Endometrial microvascular endothelial cells (primary cell): ENCODE measurements around the gene WDR5. TPM values are rescaled to one million over a fixed set of nuclear protein-coding genes. Genes with fewer than 3 reads are reported as not detected.

Source experiments
- in situ Hi-C: cut with HindIII; loops from 2 replicates; pipeline ENCODE4 v1.10.0; 2017; ENCODE audit warnings: low sequenced_read_pairs, low pct_unique_long_range_greater_than_20kb; ENCODE audit errors: inconsistent ontology term
- total RNA-seq: library from RNA; depleted of rRNA; stranded (reverse); fragments of >200 nt; gene quantifications from one replicate; pipeline ENCODE4 v1.2.3, GENCODE V29; 2015; ENCODE audit errors: inconsistent ontology term

WDR5 gene
- total RNA-seq, 1 donor from 2014 or later = 34.6 TPM

DNA sequence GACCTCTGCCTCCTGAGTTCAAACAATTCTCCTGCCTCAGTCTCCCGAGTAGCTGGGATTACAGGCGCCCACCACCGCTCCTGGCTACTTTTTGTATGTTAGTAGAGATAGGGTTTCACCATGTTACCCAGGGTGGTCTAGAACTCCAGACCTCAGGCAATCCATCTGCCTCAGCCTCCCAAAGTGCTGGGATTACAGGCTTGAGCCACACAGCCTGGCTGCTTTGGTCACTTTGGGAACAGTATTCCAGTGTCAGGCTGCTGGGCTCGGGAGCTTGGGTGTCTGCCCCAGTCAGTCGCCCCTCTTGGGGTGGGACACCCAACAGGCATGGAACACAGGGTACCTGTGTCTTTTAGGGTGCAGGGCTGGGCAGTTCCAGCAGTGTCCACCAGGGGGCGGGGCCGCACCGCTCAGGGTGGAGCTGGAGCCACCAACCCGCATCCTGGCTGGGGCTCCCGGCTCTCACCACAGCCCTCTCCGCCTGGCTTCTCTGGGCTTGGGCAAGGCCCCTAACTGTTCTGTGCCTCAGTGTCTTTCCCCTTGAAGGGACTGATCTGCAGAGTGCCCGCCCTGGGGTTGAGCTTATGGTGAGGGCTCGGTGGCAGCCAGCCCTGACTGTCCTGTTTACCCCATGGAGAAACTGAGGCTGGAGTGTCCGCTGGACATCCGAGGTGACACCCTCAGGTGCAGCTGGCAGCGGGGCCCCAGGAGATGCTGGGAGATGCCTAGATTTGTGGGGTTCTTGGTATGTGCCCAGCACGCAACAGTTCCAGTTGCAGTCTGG lies 34.8 kb downstream of the WDR5 start:
- in situ Hi-C loops = no loop called here

DNA sequence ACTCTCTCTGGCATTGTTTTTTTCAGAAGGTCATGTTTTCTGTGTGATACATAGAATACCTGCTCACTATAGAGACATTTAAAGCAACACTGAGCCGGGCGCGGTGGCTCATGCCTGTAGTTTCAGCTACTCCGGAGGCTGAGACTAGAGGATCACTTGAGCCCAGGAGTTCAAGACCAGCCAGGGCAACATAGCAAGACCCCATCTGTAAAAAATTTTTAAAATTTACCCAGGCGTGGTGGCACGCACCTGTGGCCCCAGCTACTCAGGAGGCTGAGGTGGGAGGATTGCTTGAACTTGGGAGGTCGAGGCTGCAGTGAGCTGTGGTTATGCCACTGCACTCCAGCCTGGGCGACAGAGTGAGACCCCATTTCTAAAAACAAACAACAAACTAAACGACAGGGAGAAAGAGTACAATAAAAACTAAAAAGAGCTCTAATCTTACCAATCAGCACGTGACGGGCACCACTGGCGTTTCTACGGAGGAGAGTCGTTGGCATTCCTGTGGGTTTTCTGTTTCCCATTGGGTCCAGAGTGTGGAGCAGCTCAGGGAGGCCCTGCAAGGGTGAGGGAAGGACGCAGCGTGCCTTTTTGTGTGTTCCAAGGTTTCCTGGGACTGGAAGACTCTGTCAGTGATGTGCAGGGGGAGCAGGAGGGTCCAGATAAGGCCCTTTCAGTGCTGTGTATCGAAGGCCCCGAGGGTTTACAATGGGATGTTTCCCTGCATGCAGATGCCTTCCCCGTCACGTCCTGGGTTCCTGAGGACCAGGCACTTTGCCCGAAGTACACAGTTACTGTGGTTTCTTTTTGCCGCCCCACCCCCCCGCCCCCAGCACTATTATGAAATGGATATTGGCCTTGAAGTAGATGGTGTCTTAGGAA lies 35.7 kb downstream of the WDR5 start:
- in situ Hi-C loops = no loop called here

DNA sequence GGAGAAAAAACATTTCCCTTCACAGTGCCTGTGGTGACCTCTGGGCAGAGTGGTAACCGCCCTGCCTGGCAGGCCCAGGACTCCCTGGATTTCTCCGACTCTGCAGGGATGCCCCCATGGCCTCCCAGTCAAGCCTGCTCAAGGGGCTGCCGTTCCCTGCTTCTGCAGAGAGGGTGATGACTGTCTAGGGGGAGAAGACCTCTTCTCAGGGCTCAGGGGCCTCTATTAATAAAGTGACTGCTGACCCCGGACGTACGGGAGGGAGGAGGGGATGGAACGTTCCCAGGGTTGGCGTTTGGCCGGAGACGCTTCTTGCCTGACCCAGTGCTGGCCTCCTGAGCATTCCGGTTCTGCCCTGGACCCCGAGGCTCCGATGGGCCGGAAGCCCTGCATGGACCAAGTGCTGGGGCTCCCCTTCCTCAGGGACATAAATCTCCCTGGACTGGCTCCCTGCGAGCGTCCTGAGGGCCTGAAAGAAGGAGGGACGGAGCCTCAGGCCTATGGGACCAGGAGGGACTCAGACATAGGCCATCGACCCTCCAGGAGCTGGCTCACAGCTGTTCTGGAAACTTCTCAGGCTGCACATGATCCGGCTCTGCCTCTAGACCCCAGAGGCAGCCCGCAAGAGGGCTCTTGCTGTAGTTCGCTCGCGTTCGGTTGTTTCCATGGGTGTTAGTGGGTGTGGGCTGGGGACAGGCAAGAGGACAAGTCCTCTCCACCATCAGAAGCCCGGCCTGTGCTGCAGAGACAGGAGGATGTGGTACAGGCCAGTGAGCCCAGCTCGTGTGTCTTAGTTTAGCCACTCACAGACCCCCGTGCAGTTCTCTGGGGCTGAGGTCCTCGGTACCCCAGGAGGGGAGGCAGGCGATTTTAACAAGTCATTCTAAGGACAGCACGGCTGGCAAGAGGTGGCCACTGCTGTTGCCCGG lies 36.6 kb downstream of the WDR5 start:
- in situ Hi-C loops = no loop called here

DNA sequence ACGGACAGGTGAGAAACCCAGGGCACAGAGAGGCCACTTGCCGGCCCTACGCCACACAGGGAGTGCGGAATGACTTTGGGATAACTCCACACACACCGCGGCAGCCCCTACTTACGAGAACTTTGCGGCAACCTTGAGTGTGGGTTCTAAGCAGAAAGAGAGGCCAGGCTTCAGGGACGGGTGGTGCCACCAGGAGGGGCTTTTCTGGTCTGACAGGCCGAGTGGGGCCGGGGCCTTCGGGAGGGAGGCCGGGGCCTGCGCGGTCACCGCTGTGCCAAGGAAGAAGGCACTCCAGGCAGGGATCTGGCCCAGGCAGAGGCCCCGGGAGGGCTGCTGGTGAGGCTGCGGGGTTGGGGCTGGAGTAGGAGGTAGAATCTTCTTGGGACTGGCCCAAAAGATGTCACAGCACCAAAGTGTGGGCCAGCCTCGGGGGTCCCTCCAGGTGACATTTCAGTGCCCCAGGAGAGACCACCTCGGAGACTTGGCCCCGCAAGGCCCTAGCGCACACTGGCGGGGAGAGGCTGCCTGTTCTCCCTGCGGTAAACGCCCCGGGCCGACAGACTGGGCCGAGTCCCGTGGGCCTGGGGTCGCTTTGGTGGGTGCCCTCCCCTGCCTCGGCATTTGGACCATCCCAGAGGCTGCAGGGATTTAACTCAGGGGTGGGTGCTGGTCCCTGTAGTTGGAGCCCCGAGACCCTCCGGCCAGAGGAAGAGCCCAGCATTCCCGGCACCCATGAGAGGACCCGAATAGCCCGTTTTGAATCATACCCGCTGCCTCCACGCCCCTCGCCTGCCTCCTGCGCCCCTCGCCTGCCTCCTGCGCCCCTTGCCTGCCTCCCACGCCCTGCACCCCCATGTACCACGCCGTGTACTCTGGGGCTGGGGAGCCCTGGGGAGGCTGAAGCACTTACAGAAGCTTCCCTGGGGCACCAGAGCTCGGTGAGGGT lies 37.5 kb downstream of the WDR5 start:
- in situ Hi-C loops = no loop called here

DNA sequence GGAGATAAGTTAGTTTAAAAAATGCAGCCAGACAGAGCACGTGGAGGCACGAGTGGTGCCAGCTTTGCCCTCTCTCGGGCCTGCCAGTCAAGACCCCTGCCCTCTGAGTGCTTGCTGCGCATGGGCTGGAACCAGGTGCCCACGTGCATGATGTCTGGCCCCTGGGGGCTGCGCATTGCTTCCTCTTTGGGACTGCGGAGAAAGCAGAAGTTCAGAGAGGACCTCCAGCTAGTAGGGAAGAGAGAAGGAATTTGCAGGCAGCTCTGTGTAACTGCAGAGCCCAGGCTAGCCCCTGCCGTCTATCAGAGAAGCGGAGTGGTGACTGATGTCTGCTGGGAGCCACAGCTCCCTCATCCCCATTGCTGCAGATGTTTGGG lies 38.2 kb downstream of the WDR5 start:
- in situ Hi-C loops = no loop called here

DNA sequence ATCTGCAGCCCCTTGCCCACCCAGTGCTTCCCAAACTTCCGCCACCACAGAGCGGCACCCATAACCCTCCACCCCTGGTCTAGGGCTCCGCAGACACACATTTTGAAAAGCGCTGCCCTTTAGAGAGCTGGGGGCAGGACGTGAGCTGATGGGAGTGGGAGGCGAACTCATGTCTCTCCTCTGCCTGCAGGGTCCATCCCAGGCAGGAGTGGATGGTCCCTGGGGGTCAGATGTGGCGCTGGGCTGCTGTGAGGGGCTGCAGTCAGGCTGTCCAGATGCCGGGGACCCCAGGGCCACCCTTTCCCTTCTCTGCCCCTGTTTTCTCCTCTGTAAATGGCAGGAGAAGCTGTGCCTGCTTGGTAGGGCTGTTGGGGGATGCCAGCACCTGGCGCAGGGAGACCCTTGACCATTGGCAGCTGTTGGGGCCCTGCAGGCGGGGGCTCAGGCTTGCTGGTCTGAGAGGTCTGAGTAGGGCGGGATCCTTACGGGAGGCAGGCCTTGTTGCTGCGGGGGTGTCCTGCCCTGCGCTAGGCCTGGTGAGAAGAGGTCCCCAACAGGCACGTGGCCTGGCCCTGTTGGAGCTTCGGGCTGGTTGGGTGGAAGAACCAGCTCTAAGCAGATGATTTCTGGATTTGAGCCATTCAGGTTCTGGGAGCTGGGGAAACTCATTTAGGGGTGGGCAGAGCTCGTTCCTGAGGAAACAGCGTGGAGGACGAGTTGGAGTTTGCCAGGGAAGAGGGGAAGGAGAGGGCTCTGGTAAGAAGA lies 38.8 kb downstream of the WDR5 start:
- in situ Hi-C loops = no loop called here

DNA sequence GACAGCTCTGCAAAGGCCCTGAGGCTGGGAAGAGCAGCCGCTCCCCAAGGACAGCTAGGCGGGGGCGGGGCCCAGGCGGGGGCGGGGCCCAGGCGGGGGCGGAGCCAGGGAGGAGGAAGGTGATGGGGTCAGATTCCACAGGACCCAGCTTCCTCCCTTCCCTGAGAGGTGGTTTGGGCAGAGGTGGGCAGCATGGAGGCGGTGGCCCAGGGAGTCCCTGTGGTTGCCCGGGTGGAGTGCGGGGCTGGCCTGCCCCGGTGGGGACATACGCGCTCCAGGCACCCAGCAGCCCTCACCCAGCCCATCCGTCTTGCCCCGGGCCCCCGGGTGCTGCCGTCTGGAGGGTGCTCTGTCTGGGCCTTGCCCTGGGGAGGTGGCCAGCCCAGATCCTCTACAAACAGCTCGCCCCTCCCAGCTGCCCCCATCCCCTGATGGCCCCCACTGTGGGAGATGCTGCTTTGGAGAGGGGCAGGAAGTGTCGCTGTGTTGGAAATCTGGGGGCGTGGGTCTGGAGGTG lies 39.5 kb downstream of the WDR5 start:
- in situ Hi-C loops = no loop called here

DNA sequence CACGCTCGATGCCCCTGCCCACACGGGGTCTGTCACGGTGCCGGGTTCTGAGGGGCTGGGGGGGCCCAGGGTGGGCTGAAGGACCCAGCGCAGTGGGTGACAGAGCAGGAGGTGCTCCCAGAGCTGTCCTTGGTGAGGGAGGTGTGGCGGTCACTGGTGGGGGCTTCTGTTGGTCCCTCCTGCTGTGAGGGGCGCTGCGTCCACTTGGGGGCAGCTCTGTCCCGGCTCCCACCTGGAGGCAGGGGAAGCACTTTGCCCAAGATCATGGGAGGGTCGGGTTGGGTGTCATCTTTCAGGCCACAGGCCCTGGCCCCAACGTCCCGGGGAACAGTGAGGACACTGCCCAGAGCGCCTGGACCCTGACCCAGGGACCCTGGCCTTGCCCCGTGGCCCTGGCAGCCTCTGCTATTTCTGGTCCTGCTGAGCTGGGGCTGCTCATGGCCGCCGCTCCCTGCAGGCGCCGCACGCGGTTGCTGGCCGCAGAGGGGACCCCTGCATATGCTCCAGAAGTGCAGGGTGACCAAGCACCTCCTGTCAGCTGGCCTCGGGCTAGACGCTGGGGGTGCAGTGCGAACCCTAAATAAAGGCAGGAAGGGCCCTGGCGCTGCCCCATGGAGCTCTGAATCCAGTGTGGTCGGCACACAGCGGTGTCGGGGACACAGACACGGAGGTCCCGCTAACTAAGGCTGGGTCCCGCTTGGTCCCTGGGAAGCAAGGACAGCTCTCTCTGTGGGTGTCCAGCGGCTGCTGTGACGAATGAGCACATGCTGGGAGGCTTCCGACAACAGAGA lies 40.1 kb downstream of the WDR5 start:
- in situ Hi-C loops = no loop called here

DNA sequence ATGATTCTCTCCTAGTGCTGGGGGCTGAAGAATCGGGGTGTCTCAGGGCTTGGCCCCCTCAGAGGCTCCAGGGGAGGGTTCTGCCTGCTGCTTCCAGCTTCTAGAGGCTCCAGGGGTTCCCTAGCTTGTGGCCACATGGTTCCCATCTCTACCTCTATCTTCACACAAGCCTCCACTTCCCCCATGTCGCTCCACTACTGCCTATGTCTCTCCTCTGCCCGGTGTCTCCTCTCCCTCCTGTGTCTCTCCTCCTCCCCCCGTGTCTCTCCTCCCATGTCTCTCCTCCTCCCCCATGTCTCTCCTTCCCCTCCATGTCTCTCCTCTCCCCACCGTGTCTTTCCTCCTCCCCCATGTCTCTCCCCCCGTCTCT lies 40.7 kb downstream of the WDR5 start:
- in situ Hi-C loops = no loop called here

DNA sequence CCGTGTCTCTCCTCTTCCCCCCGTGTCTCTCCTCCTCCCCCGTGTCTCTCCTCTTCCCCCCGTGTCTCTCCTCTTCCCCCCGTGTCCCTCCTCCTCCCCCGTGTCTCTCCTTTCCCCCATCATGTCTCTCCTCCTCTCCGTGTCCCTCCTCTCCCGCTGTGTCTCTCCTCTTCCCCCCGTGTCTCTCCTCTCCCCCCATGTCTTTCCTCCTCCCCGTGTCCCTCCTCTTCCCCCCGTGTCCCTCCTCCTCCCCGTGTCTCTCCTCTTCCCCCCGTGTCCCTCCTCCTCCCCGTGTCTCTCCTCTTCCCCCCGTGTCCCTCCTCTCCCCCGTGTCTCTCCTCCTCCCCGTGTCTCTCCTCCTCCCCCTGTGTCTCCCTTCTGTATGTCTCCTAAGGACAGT lies 41.3 kb downstream of the WDR5 start:
- in situ Hi-C loops = no loop called here

DNA sequence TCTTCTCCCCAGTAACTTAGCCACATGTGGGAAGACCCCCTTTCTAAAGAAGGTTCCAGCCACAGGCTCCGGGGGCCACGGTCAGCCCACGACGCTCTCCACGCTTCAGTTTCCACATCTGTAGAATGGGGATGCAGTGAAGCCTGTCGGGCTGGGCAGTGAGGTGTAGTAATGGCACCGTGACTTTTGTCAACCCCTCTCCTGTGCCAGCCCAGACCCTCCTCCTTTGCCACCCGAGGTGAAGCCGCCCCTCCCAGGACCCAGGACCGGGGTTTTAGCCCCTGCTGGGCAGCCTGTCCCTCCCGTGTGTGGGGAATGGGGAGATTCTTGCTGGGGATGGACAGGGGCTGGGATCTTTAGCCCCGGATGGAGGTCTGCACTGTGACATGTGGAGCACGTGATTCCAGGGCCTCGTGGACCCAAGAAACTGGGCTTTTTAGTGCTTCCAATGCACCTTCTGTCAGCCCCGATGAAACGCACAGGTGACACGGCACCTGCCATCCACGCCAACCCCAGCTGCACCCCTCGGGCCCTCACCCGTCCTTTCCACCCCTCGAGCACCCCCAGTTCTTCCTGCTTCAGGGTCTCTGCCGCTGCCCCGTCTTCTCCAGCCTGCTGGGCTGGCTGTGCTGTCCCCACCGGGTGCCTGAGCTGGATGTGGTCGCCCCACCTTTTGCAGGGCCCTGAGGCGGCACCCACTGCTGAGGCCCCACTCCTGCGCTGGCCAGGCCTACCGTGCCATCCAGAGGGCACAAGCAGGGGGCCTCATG lies 41.9 kb downstream of the WDR5 start:
- in situ Hi-C loops = no loop called here

DNA sequence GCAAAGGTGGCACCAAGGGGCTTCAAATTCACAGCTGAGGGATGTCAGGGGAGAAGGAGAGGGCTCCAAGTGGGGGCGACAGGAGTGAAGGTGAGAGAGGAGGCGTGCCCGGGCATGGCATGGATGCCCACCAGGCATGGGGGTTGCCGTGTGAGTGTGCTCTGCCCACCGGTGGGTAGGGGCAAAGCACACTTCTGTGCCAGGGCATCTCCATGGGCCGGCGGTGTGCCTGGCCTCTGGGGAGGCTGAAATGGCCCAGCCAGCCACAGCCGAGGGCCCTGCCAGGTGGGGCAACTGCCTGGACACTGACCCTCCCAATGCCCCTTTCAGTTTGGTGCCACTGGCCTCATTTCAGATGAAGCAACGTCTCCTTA lies 42.5 kb downstream of the WDR5 start:
- in situ Hi-C loops = no loop called here

DNA sequence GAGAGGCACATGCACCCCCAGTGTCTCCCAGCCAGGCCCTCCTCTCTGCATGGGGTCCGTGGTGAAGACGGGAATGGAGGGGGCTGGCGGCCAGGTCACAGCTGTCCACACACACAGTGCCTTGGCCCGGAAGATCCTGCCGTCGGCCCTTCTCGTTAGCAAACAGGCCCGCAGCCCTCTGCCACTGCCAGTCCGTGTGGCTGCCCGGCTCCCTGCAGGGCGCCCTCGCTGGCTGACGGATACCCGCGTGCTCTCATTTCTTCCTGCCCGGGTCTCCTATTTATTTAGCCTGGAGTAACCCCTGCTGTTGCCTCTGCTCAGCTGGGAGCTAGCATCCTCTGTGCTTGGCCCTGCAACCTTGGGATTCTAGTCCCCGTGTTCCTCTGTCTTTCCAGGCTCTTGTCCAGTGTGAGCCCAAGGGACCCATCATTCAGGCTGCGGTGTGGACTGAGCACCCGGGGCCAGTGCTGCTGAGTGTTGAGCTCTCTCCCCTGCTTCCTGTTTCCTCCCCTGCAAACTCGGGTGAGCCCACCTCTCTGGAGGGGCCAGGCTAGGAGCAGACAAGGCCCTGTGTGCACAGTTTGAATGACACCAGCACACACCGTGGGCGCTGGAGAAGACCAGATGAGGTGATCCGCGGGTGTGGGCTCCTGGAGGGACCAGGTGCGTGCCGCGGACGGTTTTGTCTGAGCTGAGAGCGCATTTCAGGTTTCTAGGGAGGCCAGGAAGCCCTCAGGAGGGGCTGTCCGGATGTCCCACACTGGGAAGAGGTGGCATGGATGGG lies 43.1 kb downstream of the WDR5 start:
- in situ Hi-C loops = no loop called here

DNA sequence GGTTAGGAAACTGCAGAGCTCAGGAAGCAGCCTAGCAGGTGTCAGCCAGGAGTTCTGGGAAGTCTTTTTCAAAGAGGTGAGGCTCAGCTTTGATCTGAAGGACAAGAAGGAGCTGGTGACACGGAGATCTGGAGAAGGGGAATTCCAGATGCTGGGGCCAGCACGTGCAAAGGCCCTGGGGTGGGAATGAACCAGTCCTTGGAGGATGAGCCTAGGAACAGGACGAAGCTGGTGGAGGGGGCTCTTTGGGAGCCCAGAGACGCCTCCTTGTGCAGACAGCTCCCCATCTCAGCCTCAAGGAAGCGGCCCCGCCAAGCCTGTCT lies 43.7 kb downstream of the WDR5 start:
- in situ Hi-C loops = no loop called here

DNA sequence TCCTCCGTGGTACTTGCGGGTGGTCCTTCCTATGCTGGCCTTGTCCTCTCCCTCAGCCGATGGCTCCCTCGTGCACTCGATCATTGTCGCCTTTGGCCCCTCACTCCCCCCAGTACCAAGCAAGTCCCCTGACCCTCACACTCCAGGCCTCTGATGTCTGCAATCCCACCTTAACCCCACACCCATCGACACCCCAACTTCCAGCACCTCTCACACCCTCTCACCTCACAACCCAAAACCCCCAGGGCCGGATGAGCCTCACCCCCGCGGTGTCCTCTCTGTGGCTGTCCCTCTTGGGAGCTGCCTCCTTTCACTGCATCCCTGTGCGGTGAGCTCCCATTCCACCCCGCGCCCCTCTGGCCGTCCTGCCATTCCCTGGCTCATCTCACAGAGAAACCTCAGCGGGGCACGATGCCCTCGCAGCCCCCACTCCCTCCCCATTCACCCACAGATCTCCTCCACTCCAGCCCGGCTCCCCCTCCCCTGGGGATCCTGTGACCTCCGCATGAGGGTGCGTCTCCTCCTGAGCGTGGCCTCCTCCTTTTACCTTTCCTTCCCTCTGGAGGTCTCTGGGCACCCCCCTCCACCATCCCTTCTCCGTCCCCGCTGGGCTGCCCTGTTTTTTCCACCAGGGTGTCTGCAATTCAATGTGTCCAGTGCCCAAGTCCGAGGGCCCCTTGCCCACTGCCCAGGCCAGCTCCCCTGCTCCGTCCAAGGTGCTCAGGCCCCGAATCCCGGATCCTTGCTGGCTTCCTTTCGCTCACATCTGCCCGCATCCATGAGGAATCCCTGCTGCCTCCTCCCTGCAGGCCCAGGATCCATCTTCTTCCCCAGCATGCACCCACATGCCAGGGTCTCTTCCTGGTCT lies 44.3 kb downstream of the WDR5 start:
- in situ Hi-C loops = no loop called here
